Effector CD8-positive, alpha-beta T cell (primary cell): ENCODE data around the gene MAST2.
"Not testable (repeated sequence)": the region's sequence is repeated elsewhere in the genome, so short reads cannot be mapped to it uniquely, and the experiment has no call there.

Experiments used
- DNase-seq: peaks from one replicate; lab custom pipeline; 2025; lab: John Stamatoyannopoulos, UW

The MAST2 gene

DNA sequence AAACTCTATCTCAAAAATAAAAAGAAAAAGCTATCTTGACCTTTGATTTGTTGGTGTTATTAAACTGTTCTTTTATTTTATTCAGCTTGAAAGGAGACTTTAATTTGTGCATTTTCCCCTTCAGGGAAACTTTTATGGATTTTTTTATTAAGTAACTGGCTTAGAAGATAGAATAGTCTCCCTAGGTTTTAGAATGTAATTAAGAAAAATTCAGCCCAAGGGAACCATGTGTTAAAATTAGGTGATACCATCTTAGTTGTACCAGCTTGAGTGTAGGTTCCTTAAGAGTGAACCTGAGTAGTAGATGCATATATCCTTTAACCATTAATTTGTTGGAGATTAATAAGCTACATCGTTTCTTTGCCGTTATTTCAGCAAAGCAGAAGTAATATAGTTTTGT lies 11.4 kb downstream of the MAST2 start:
- DNase-seq, result no peak

DNA sequence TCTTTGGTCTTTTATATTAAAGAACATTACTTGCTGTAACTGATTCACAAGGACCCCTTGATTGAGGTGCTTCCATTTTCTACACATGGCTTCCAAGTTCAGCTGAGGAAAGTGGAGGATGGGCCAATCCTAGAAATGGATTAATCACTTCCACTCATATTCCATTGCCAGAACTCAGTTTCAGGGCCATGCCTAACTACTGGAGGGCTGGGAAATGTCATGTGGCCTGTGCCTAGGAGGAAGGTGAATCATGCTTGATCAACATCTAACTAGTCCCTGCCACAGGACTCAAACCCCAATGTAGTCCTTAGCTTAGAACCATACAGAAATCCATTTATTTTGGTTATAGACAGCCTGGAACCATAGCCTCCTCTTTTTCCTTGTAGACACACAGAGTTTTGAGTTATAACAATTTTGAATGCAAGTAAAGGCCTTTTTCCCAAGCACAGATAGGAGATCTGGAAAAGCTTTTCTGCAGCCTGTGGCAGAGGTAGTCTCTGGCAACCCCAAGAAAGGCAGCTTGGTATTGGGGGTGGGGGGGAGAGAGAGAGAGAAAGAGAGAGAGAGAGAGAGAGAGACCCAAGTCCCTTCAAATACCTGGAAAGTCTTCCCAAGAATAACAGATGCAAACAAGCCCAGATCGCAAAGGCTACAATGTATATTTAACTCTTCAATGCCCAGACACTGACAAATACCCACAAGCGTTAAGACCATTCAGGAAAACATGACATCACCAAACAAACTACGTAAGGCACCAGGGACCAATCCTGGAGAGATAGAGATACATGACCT lies 12.5 kb downstream of the MAST2 start:
- DNase-seq, result no peak

DNA sequence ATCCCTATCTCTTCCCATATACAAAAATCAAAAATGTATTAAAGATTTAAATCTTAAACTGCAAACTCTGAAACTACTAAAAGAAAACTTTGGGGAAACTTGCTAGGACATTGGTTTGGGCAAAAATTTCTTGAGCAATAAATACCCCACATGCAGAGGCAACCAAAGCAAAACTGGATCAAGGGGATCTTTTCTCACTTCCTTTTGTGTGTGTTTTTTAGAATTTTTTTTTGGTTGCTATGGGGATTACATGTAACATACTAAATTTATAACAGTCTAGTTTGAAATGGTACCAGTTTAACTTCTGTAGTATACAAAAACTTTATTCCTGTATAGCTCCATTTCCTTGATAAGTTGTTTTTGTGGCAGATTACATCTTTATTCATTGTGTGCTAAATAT lies 16.8 kb downstream of the MAST2 start:
- DNase-seq, result no peak

DNA sequence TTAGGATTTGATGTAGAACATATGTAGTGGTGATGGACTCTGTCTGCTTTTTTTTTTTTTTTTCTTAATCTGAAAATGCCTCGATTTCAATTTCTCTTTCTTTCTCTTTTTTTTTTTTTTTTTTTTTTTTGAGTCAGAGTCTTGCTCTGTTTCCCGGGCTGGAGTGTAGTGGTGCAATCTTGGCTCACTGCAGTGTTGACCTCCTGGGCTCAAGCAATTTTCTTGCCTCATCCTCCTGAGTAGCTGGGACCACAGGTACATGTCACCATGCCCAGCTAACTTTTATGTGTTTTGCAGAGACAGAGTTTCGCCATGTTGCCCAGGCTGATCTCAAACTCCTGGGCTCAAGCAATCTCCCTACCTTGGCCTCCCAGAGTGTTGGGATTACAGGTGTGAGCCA lies 17.4 kb downstream of the MAST2 start:
- DNase-seq, result no peak

DNA sequence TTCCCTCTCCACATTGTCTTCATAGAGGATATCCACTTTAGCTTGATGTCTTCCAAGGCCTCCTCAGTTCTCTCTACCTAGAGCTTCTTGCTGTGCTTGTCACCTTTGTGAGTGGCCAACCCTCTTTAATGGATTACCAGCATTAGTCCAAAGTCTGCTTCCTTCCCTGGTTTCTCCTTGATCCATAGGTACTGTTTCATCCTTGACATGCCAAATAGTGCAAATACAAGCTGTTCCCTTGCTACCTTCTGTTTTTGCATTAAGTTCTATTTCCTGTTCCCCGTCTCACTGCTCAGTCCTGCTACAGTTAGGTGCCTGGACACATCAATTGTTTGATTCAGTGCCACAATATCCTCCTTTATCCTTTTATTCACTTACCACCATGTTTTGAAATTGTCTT lies 19.2 kb downstream of the MAST2 start:
- DNase-seq, result no peak

DNA sequence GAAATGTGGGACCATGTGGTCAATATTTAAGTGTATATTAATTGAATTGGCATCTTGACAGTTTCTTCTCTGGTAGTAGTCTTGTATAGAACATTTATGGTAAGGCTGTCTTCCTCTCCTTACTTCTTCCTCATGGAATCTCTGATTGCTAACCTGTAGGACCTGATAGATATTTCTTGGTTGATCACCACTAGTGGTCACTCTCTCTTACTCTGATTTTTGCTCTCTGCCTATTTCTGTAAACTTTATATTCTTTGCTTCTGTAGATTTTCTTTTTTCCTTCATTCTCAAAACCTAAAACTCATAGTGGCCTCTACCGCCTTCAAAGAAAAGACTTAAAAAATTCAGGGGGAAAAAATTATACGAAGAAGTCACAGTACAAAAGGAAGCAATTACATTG lies 21.2 kb downstream of the MAST2 start:
- no peak for DNase-seq

DNA sequence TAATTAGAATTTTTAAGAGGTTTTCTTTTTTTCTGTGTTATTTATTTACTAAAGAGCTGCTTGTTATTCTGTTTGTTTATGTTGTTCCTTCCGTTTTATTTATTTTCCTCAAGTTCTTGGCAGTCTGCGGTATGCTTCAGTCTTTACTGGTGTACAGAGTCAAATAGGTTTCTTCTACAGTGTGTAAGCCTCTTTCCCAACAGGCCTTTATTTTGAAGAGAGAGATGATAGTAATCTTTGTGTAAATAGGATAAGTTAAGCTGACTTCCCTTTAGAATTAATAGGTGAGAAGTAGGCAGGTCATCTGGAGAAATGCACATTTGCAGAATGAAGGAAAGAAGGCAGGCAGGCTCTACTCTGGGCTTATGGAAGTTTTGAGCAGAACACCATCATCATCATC lies 23.8 kb downstream of the MAST2 start:
- DNase-seq, result no peak

DNA sequence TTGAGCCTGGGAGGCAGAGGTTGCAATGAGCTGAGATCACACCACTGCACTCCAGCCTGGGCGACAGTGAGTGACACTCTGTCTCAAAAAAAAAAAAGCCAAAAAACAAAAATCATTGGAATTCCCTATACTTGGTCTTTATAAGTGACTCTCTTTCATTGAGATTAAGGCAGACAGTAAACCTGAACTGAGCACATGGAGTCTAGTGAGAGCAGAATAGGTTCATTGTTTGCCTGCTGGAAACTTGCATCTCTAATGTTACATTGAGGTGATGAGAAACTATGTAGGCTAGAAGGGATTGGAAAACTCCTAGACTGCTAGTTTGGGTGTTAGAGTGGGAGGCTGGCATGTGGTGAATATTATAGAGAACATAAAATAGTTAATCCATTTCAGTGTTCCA lies 25.4 kb downstream of the MAST2 start:
- no peak for DNase-seq

DNA sequence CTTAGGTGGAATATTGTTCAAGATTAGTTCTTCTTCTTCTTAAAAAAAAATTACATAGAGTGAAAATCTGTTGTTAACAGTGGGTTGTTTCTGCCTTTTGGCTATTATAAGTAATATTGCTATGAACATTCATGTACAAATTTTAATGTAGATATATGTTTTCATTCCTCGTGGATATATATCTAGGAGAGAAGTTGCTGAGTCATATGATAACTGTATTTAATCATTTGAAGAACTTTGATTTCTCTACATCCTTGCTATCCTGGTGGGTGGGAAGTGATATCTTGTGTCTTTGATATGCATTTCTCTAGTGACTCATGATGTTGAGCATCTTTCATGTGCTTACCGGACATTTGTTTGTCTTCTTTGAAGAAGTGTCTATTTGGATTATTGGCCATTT lies 29.9 kb downstream of the MAST2 start:
- no peak for DNase-seq

DNA sequence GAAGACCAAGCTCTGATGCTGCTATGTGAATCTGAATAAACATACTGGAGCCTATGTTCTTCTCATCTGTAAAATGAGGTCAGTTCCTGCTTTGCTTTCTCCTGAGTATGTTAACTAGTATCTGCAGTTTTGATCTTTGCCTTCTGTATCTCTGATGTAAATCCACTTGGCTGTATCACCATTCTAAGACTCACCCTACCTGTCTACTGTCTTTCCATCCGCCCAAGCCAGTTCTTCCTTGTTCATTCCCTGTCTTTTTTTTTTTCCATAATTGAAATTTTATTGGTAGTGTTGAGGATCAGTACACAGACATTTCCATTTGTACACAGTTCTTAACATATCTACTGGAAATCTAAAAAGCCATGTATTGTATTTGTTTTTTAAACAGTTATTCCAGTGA lies 31.3 kb downstream of the MAST2 start:
- DNase-seq, result no peak

DNA sequence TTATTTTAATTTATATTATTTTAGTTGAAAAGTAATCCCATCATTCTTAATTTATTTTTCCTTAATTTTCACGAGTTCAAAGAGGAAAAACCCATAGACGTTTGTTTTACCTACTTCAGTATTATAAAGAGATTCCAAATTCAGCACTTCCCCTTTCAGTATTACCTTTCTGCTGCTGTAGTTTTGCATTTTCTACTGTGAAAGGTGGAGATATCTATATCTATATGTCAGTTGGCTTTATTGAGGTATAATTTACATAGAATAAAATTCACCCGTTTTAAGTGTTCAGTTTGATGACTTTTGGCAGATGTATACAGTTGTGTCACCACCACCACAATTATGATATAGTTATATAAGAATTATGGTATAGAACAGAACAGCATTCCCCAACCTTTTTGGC lies 33.0 kb downstream of the MAST2 start:
- DNase-seq, result no peak

DNA sequence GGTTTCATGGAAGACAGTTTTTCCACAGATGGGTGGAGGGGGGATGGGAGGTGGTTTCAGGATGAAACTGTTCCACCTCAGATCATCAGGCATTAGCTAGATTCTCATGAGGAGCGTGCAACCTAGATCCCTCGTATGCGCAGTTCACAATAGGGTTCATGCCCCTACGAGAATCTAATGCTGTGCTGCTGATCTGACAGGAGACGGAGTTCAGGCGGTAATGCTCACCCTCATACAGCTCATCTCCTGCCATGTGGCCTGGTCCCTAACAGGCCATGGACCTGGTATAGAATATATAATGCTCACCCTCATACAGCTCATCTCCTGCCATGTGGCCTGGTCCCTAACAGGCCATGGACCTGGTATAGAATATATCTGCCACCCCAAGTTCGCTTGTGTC lies 33.4 kb downstream of the MAST2 start:
- not testable (repeated sequence) for DNase-seq

DNA sequence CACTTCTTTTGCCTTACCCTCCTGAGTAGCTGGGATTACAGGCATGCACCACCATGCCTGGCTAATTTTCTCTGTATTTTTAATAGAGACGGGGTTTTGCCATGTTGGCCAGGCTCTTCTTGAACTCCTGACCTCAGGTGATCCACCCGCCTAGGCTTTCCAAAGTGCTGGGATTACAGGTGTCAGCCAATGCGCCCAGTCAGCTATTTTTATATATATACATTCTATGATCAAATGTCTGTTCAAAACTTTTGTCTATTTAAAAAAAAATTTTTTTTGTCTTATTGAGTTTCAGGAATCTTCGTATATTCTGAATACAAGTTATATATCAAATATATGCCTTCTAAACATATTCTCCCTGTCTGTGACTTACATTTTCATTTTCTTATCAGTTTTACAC lies 34.9 kb downstream of the MAST2 start:
- DNase-seq, result not testable (repeated sequence)

DNA sequence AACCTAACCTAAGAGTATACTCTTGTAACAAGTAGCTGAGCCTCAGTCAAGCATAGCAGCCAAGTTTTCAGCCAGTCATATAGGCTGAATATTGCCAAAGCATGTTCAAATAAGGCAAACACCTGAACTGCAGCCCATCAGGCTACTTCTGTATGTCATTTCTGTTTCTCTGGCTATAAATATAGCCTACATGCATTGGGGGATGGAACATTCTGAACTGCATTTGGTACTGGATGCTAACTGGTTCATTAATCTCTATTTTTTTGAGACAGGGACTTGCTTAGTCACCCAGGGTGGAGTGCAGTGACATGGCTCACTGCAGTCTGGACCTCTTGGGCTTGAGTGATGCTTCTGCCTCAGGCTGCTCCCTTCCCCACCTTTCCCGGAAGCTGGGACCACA lies 37.3 kb downstream of the MAST2 start:
- no peak for DNase-seq

DNA sequence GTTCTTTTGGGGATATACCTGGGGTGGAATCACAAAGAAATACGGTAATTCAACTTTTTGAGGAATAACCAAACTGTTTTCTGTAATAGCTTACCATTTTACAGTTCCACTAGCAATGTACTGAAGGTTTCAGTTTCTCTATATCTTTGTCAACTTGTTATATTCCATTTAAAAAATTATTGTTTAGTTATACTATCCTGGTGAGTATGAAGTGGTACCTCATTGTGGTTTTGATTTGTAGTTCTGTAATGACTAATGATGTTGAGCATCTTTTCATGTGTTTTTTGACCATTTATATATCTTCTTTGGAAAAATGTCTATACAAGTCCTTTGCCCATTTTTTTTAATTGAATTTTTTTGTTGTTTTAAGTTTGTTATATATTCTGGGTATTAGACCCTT lies 39.4 kb downstream of the MAST2 start:
- DNase-seq, result no peak

DNA sequence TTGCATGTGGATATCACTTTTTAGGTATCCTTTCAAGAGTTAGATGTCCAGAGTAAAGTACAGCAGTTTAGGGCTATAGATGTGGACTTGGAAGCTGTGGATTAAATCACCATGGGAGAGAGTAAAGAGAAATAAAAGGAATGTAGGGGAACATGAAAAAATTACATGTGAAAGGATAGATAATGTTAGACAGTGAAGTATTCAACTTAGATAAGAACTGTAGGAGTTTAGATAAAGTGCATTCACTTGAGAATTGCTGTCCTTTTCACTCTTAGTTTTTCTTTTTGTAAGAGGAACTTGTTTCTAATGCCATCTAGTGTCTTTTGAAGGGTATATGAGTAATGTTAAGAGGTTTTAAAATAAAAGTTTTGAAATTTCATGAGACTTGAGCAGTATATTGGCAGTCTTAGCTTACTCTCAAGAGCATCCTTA lies 40.1 kb downstream of the MAST2 start:
- no peak for DNase-seq

DNA sequence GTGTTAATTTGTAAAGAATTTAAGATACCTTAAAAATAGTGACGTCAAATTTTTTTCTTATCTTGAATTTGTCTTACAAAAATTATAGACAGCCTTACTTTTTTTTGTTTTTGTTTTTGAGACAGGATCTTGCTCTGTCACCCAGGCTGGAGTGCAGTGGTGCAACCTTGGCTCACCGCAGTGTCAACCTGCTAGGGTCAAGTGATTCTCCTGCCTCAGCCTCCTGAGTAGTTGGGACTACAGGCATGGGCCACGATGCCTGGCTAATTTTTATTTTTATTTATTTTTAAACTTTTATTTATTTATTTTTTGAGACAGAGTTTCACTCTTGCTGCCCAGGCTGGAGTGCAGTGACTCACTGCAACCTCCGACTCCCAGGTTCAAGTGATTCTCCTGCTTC lies 40.6 kb downstream of the MAST2 start:
- DNase-seq, result not testable (repeated sequence)

DNA sequence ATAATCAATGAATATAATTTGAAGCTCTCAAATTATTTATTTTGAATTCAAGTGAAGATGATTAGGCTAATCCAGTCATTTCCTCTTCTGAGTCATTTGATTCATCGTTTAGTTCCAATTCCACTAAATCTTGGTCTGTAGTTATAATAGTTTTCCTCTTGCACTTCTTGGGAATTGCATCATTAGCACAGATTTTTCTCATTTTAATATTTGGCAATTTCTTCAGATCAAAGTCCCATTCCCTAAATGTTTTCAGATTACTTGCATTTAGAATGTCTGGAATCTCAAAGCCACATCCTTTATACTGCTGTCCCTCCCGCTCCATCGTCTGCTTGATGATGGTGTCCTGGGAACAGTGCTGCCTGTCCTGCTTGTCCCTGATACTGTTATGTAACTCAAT lies 43.5 kb downstream of the MAST2 start:
- DNase-seq, result no peak

DNA sequence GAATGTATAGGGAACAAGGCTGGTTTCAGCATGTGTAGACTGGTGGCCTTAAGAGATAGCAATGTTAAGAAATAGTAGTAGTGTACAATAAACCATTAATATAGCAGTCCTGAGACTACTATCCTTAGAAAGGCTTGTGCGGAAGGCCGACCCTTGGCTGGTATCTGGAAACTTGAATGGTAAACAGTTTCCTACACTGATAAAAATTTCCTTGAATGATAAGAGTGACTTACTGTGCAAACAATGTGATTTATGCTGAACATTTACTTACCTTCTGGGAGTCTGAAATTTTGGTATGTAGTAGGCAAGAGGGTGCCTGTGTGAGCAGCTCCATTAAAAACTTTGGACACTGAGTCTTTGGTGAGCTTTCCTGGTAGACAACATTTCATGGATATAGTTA lies 44.7 kb downstream of the MAST2 start:
- DNase-seq, result no peak

DNA sequence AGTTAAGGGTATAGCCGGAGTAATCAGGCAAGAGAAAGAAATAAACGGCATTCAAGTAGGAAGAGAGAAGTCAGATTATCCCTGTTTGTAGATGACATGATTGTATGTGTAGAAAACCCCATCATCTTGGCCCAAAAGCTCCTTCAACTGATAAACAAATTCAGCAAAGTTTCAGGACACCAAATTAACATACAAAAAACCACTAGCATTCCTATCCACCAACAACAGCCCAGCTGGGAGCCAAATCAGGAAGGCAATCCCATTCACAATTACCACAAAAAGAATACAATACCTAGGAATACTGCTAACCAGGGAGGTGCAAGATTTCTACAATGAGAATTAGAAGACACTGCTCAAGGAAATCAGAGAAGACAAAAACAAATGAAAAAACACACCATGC lies 45.3 kb downstream of the MAST2 start:
- DNase-seq, result no peak

DNA sequence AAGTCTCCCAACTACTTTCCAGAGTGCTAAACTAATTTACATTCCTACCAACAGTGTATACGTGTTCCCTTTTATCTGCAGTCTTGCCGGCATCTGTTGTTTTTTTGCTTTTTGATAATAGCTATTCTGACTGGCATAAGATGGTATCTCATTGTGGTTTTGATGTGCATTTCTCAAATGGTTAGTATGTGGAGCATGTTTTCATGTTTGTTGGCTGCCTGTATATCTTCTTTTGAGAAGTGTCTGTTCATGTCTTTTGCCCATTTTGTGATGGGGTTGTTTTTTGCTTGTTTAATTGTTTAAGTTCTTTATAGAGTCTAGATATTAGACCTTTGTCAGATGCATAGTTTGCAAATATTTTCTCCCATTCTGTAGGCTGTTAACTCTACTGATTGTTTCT lies 46.6 kb downstream of the MAST2 start:
- no peak for DNase-seq

DNA sequence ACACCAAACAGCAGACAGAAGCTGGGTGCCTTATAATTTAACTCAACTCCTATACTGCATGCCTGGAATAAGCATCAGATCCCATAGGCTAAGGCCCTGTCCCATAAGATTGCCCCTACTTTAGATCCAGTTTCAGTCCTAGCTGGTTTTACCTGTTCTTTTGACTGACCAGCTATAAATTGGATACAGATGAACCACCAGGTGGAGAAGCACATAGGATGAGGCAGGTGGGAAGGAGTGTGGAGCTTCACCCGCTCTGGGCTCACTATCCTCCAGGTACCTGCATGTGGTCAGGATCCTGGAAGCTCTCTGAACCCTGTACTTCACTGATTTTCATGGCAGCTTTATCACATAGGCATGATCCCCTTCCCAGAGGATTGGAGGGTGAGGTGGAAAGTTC lies 51.3 kb downstream of the MAST2 start:
- no peak for DNase-seq

DNA sequence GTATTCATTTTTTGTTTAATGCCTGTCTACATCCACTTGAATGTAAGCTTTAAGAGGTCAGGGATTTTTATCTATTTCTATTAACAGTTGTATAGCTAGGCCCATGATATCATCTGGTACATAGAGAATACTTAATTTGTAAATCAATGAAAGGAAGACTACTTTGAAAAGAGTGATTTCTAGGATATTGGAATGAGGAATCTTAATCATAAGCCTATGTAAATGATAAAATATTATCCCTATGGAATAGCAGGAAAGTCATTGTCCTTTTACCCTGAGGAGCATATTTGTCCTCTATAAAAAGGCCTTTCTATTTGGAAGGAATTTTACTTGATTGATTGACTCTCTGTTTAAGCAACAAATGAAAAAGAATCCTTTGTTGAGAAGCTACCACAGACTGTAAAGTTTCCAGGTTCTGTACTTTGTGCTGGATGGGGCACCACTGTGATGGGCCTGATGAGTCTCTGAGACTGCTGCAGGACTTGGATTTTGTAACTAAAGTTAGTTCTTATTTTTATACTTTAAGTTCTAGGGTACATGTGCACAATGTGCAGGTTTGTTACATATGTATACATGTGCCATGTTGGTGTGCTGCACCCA lies 53.8 kb downstream of the MAST2 start:
- no peak for DNase-seq
